ENCODE data around the gene VENTX. TPM values are rescaled to one million over a fixed set of nuclear protein-coding genes. Genes with fewer than 3 reads are reported as not detected.

VENTX gene
- total and polyA plus RNA-seq, 10 of the 15 experiments (the other 5 are each of a cell fraction or from before 2014, with no cell fraction given) = 0.05 TPM; not detected in 9

DNA sequence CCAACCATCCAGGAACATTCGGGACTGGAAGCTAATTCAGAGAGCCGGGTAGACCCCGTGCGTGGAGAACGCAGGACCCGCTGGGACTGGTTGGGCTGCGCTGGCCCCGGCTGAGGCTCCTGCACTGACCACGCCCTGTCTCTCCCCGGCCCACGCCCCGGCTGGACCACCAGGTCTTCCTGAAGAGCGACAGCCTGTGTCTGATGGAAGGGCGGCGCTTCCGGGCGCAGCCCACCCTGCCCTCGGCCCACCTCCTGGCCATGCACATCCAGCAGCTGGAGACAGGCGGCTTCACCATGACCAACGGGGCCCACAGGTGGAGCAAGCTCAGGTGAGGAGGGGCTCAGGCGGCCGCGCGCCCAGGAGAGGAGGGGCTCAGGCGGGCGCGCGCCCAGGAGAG lies 17.9 kb upstream of the VENTX start:
- Histone ChIP-seq H3K79me2 (ENCODE audit: control insufficient read depth, insufficient read depth, low read length) (no peaks in the 10 kb centered on the region), H3K4me2 (ENCODE audit: control insufficient read depth, insufficient read depth) (no peak overlapping the region), H3K9ac (ENCODE audit: control insufficient read depth, insufficient read depth, low read length) (no peak overlapping the region), H3K4me3 (no peak overlapping the region), H4K20me1 (ENCODE audit: control insufficient read depth, insufficient read depth) (no peaks in the 10 kb centered on the region), H3K4me1 (ENCODE audit: control insufficient read depth, insufficient read depth, low read length) (no peaks in the 10 kb centered on the region), H2AFZ (ENCODE audit: control insufficient read depth, low read depth, low read length) (no peak overlapping the region), H3K9me3 (replicated peaks; ENCODE audit: control insufficient read depth, insufficient read depth, low read length) (no peaks in the 10 kb centered on the region), H3K27me3 (replicated peaks in 1 of 2; ENCODE audit: control insufficient read depth in 2 of 2, insufficient read depth in 2 of 2, low read length in 1 of 2) (no peaks in the 10 kb centered on the region), H3K36me3 (ENCODE audit: control insufficient read depth in 2 of 2, insufficient read depth in 2 of 2, low read length in 1 of 2) (no peaks in the 10 kb centered on the region), H3K27ac (ENCODE audit: control insufficient read depth, insufficient read depth) (no peak overlapping the region)
- in situ Hi-C loops (cut with MboI) = no loop called here
- intact Hi-C loops (cut with micrococcal nuclease; ENCODE audit: unreplicated experiment) = no loop called here
- no peak for TF ChIP-seq NRF1 (conservative IDR thresholded peaks at IDR 0.05; ENCODE audit: low read depth, low read length)
- TF ChIP-seq IKZF1 (conservative IDR thresholded peaks at IDR 0.05) = no peak
- ChIA-PET SMC1A (ENCODE audit: uncharacterized antibody, unreplicated experiment) (no interaction called here), POLR2A (no interaction called here), CTCF (no interaction called here), RAD21 (ENCODE audit: unreplicated experiment) (interaction anchor here (0.5 kb wide), 1 partner anchor 42 kb away, joined by 3 read pairs; no protein-coding TSS in a partner anchor)
- ATAC-seq (no peak), DNase-seq (ENCODE audit: low read depth, low spot score) (no peak), FAIRE-seq (no peak)
- no TSS peak for BruUV-seq (replicated peaks)
- 51% methylated on average over 28 of the region's 28 CpGs for WGBS (ENCODE audit: insufficient coverage, insufficient replicate concordance, low lambda C conversion rate, missing lambda C conversion rate)

DNA sequence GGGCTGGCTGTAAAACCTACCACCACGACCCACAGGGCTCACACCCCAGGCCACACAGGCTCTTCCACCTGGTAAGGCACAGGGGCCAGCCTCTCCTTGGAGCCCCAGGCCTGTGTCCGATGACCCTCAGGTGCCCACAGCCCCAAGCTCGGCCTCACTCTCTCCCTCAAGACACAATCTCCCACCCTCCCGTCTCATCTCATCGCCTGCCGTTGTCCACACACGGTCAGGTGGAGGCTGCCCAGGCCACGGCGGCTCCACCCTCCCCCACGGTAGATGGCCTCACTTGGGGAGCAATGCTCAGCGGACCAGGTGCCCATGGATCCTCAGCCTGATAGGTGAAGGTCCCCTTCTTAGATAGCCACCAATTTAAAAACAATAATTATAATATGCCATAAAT lies 16.3 kb upstream of the VENTX start:
- DNase-seq (ENCODE audit: low read depth, low spot score) (no peak), ATAC-seq (no peak), FAIRE-seq (no peak)
- ChIA-PET RAD21 (ENCODE audit: unreplicated experiment) (no interaction called here), SMC1A (ENCODE audit: uncharacterized antibody, unreplicated experiment) (no interaction called here), CTCF (no interaction called here), POLR2A (no interaction called here)
- H3K4me1 ChIP-seq (ENCODE audit: control insufficient read depth, insufficient read depth, low read length) = no peaks in the 10 kb centered on the region
- H3K79me2 ChIP-seq (ENCODE audit: control insufficient read depth, insufficient read depth, low read length) = no peaks in the 10 kb centered on the region
- no peaks in the 10 kb centered on the region for H3K9me3 ChIP-seq (replicated peaks; ENCODE audit: control insufficient read depth, insufficient read depth, low read length)
- intact Hi-C loops (cut with micrococcal nuclease; ENCODE audit: unreplicated experiment) = no loop called here
- H2AFZ ChIP-seq (ENCODE audit: control insufficient read depth, low read depth, low read length) = no peak overlapping the region
- no peak overlapping the region for H3K9ac ChIP-seq (ENCODE audit: control insufficient read depth, insufficient read depth, low read length)
- H3K36me3 ChIP-seq (ENCODE audit: control insufficient read depth in 2 of 2, insufficient read depth in 2 of 2, low read length in 1 of 2) = no peaks in the 10 kb centered on the region
- H3K27ac ChIP-seq (ENCODE audit: control insufficient read depth, insufficient read depth) = no peak overlapping the region
- in situ Hi-C loops (cut with MboI) = no loop called here
- H3K4me3 ChIP-seq = no peak overlapping the region
- WGBS (ENCODE audit: insufficient coverage, insufficient replicate concordance, low lambda C conversion rate, missing lambda C conversion rate) = 71% methylated on average over 11 of the region's 11 CpGs
- no peaks in the 10 kb centered on the region for H4K20me1 ChIP-seq (ENCODE audit: control insufficient read depth, insufficient read depth)
- no peaks in the 10 kb centered on the region for H3K27me3 ChIP-seq (replicated peaks in 1 of 2; ENCODE audit: control insufficient read depth in 2 of 2, insufficient read depth in 2 of 2, low read length in 1 of 2)
- no peak overlapping the region for H3K4me2 ChIP-seq (ENCODE audit: control insufficient read depth, insufficient read depth)
- BruUV-seq (replicated peaks) = no TSS peak
- TF ChIP-seq TBL1XR1 (IDR thresholded peaks at IDR 0.05; ENCODE audit: low read depth, low read length) = no peak
- TF ChIP-seq, protein P1, sequence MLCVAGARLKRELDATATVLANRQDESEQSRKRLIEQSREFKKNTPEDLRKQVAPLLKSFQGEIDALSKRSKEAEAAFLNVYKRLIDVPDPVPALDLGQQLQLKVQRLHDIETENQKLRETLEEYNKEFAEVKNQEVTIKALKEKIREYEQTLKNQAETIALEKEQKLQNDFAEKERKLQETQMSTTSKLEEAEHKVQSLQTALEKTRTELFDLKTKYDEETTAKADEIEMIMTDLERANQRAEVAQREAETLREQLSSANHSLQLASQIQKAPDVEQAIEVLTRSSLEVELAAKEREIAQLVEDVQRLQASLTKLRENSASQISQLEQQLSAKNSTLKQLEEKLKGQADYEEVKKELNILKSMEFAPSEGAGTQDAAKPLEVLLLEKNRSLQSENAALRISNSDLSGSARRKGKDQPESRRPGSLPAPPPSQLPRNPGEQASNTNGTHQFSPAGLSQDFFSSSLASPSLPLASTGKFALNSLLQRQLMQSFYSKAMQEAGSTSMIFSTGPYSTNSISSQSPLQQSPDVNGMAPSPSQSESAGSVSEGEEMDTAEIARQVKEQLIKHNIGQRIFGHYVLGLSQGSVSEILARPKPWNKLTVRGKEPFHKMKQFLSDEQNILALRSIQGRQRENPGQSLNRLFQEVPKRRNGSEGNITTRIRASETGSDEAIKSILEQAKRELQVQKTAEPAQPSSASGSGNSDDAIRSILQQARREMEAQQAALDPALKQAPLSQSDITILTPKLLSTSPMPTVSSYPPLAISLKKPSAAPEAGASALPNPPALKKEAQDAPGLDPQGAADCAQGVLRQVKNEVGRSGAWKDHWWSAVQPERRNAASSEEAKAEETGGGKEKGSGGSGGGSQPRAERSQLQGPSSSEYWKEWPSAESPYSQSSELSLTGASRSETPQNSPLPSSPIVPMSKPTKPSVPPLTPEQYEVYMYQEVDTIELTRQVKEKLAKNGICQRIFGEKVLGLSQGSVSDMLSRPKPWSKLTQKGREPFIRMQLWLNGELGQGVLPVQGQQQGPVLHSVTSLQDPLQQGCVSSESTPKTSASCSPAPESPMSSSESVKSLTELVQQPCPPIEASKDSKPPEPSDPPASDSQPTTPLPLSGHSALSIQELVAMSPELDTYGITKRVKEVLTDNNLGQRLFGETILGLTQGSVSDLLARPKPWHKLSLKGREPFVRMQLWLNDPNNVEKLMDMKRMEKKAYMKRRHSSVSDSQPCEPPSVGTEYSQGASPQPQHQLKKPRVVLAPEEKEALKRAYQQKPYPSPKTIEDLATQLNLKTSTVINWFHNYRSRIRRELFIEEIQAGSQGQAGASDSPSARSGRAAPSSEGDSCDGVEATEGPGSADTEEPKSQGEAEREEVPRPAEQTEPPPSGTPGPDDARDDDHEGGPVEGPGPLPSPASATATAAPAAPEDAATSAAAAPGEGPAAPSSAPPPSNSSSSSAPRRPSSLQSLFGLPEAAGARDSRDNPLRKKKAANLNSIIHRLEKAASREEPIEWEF (IDR thresholded peaks at IDR 0.05; ENCODE audit: insufficient replicate concordance, low read depth, low read length) = no peak
- no peak for TF ChIP-seq RAD21 (IDR thresholded peaks at IDR 0.05; ENCODE audit: insufficient read depth, low read depth, low read length)
- TF ChIP-seq, protein P2, sequence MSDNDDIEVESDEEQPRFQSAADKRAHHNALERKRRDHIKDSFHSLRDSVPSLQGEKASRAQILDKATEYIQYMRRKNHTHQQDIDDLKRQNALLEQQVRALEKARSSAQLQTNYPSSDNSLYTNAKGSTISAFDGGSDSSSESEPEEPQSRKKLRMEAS (IDR thresholded peaks at IDR 0.05; ENCODE audit: low read depth, low read length) = no peak
- no peak for TF ChIP-seq PML (IDR thresholded peaks at IDR 0.05; ENCODE audit: low read length)
- TF ChIP-seq, protein P3, sequence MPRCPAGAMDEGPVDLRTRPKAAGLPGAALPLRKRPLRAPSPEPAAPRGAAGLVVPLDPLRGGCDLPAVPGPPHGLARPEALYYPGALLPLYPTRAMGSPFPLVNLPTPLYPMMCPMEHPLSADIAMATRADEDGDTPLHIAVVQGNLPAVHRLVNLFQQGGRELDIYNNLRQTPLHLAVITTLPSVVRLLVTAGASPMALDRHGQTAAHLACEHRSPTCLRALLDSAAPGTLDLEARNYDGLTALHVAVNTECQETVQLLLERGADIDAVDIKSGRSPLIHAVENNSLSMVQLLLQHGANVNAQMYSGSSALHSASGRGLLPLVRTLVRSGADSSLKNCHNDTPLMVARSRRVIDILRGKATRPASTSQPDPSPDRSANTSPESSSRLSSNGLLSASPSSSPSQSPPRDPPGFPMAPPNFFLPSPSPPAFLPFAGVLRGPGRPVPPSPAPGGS (IDR thresholded peaks at IDR 0.05; ENCODE audit: borderline replicate concordance, insufficient read depth, low read depth, low read length, poor library complexity, severe bottlenecking) = no peak
- TF ChIP-seq SMAD5 (IDR thresholded peaks at IDR 0.05; ENCODE audit: low read depth) = no peak
- no peak for TF ChIP-seq FOXM1 (IDR thresholded peaks at IDR 0.05; ENCODE audit: low read depth, low read length)
- no peak for TF ChIP-seq SMAD1 (IDR thresholded peaks at IDR 0.05; ENCODE audit: low read depth, partially characterized antibody)
- no peak for TF ChIP-seq HCFC1 (IDR thresholded peaks at IDR 0.05; ENCODE audit: low read length)
